ENCODE data around the gene FAM219A. TPM values are rescaled to one million over a fixed set of nuclear protein-coding genes. Genes with fewer than 3 reads are reported as not detected.
A peak's percentile ranks its signal among the peaks of the same experiment; 100 is the strongest.

The FAM219A gene
- total RNA-seq, 1 experiment from 2014 or later: 63.3 TPM

GRCh38 chr9:34405719-34406118 is 52.7 kb downstream of the FAM219A start:
- H3K9me3 ChIP-seq (ENCODE audit: low read depth, low read length, poor library complexity, severe bottlenecking): no peaks in the 10 kb centered on the region
- CTCF ChIA-PET: no interaction called here
- peaks cover 5% of the 10 kb centered on the region for H3K4me1 ChIP-seq (ENCODE audit: insufficient read depth, low read length, poor library complexity, severe bottlenecking)
- intact Hi-C loops (cut with micrococcal nuclease; ENCODE audit: unreplicated experiment): no loop called here
- no peaks in the 10 kb centered on the region for H3K27me3 ChIP-seq (replicated peaks; ENCODE audit: insufficient read depth, low read depth, low read length, poor library complexity)
- POLR2A ChIA-PET (ENCODE audit: low non-redundant PET): no interaction called here
- H3K4me3 ChIP-seq (ENCODE audit: low read depth, low read length, poor library complexity, severe bottlenecking): no peak overlapping the region
- no peak for DNase-seq (ENCODE audit: low spot score)
- no TSS peak for BruUV-seq (replicated peaks)
- TF ChIP-seq, protein P1, sequence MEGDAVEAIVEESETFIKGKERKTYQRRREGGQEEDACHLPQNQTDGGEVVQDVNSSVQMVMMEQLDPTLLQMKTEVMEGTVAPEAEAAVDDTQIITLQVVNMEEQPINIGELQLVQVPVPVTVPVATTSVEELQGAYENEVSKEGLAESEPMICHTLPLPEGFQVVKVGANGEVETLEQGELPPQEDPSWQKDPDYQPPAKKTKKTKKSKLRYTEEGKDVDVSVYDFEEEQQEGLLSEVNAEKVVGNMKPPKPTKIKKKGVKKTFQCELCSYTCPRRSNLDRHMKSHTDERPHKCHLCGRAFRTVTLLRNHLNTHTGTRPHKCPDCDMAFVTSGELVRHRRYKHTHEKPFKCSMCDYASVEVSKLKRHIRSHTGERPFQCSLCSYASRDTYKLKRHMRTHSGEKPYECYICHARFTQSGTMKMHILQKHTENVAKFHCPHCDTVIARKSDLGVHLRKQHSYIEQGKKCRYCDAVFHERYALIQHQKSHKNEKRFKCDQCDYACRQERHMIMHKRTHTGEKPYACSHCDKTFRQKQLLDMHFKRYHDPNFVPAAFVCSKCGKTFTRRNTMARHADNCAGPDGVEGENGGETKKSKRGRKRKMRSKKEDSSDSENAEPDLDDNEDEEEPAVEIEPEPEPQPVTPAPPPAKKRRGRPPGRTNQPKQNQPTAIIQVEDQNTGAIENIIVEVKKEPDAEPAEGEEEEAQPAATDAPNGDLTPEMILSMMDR (conservative IDR thresholded peaks at IDR 0.05; ENCODE audit: low read depth, low read length): no peak
- TF ChIP-seq EZH2 (IDR thresholded peaks at IDR 0.05; ENCODE audit: borderline replicate concordance, low read depth, low read length, poor library complexity, severe bottlenecking): no peak
- peaks cover 27% of the 10 kb centered on the region for H3K36me3 ChIP-seq (ENCODE audit: insufficient read depth, low read length, poor library complexity, severe bottlenecking)
- H3K27ac ChIP-seq (ENCODE audit: low read depth, low read length, poor library complexity, severe bottlenecking): no peak overlapping the region

- Histone ChIP-seq H3K27ac (ENCODE audit: low read depth, low read length, poor library complexity, severe bottlenecking) (no peak overlapping the region), H3K4me3 (ENCODE audit: low read depth, low read length, poor library complexity, severe bottlenecking) (no peak overlapping the region), H3K36me3 (ENCODE audit: insufficient read depth, low read length, poor library complexity, severe bottlenecking) (peaks cover 34% of the 10 kb centered on the region), H3K27me3 (replicated peaks; ENCODE audit: insufficient read depth, low read depth, low read length, poor library complexity) (no peaks in the 10 kb centered on the region), H3K9me3 (ENCODE audit: low read depth, low read length, poor library complexity, severe bottlenecking) (no peaks in the 10 kb centered on the region), H3K4me1 (ENCODE audit: insufficient read depth, low read length, poor library complexity, severe bottlenecking) (no peaks in the 10 kb centered on the region)
- BruUV-seq (replicated peaks): no TSS peak
- DNase-seq (ENCODE audit: low spot score): peak; percentile 75
- no peak for TF ChIP-seq EZH2 (IDR thresholded peaks at IDR 0.05; ENCODE audit: borderline replicate concordance, low read depth, low read length, poor library complexity, severe bottlenecking)
- TF ChIP-seq, protein P1 (conservative IDR thresholded peaks at IDR 0.05; ENCODE audit: low read depth, low read length): peak; percentile 95
- POLR2A ChIA-PET (ENCODE audit: low non-redundant PET): interaction anchor here (0.8 kb wide), 1 partner anchor 98 kb away, joined by 3 read pairs; no protein-coding TSS in a partner anchor
- intact Hi-C loops (cut with micrococcal nuclease; ENCODE audit: unreplicated experiment): loop anchor here (1.0 to 5.0 kb wide), 3 partner anchors 97 to 187 kb away; no protein-coding TSS in a partner anchor
- CTCF ChIA-PET: interaction anchor here (0.5 to 1.6 kb wide), 31 partner anchors 9 to 330 kb away, joined by 3 to 19 read pairs (median 4); no protein-coding TSS in a partner anchor
Observed at GRCh38 chr9:34403554-34404380, 54.6 kb downstream of the FAM219A start.

DNA sequence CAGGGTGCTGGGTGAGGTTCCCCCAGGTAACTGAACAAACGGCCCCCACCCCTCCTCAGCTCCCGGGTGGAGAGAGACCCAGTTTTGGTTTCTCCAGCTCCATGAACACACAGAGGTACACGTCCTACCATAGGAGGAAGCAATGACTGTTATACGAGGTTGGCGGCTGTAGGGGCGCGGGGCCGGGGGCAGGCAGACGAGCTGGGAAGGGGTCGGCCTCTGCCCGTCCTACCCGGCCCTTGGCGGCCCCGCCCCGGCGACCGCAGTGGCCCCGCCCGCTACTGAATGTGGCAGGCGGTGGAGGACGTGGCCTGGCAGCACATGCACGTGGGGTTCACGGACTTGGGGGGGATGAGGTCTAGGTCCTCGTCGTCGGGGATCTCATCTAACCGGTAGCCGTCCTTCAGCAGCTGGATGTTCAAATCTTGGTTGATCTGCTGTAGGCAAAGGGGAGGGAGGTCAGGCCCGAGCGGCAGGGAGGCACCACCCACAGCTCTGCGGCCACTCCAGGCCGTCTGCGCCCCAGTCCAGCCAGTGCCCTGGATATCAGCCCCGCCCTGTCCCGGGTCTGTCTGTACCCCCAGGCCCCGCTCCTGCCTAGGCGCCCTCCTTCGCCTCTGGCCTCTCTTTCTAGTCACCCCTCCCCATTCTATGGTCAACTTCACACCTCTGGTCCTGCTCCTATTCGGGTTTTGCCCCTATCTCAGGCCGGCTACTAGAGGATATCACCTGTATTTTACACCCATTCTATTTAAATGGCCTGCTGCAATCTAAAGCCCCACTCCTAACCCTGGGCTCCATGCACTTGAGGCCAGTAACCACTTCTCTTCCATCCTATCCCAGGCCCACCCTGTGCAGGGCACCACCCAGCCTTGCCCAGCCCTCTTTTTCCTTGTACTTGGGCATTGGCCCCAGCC is 57.4 kb downstream of the FAM219A start:
- no peaks in the 10 kb centered on the region for H3K9me3 ChIP-seq (ENCODE audit: low read depth, low read length, poor library complexity, severe bottlenecking)
- H3K4me3 ChIP-seq (ENCODE audit: low read depth, low read length, poor library complexity, severe bottlenecking): no peak overlapping the region
- H3K36me3 ChIP-seq (ENCODE audit: insufficient read depth, low read length, poor library complexity, severe bottlenecking): peaks cover 34% of the 10 kb centered on the region
- TF ChIP-seq EZH2 (IDR thresholded peaks at IDR 0.05; ENCODE audit: borderline replicate concordance, low read depth, low read length, poor library complexity, severe bottlenecking): no peak
- TF ChIP-seq, protein P1 (conservative IDR thresholded peaks at IDR 0.05; ENCODE audit: low read depth, low read length): no peak
- no peak overlapping the region for H3K27ac ChIP-seq (ENCODE audit: low read depth, low read length, poor library complexity, severe bottlenecking)
- CTCF ChIA-PET: no interaction called here
- BruUV-seq (replicated peaks): no TSS peak
- POLR2A ChIA-PET (ENCODE audit: low non-redundant PET): no interaction called here
- no peak for DNase-seq (ENCODE audit: low spot score)
- H3K27me3 ChIP-seq (replicated peaks; ENCODE audit: insufficient read depth, low read depth, low read length, poor library complexity): no peaks in the 10 kb centered on the region
- intact Hi-C loops (cut with micrococcal nuclease; ENCODE audit: unreplicated experiment): loop anchor here (5.0 kb wide), 1 partner anchor 146 kb away; no protein-coding TSS in a partner anchor
- no peaks in the 10 kb centered on the region for H3K4me1 ChIP-seq (ENCODE audit: insufficient read depth, low read length, poor library complexity, severe bottlenecking)
